GM19351 (cell line): ENCODE results near the gene JAZF1.
A peak's percentile ranks its signal among the peaks of the same experiment; 100 is the strongest.

Experiments
- ATAC-seq: cut with Tn5 transposase; IDR thresholded peaks from one replicate; pipeline ENCODE4 v1.9.1; 2021; ENCODE audit warnings: mild to moderate bottlenecking, moderate library complexity; ENCODE audit not compliant: unreplicated experiment

Gene JAZF1

DNA sequence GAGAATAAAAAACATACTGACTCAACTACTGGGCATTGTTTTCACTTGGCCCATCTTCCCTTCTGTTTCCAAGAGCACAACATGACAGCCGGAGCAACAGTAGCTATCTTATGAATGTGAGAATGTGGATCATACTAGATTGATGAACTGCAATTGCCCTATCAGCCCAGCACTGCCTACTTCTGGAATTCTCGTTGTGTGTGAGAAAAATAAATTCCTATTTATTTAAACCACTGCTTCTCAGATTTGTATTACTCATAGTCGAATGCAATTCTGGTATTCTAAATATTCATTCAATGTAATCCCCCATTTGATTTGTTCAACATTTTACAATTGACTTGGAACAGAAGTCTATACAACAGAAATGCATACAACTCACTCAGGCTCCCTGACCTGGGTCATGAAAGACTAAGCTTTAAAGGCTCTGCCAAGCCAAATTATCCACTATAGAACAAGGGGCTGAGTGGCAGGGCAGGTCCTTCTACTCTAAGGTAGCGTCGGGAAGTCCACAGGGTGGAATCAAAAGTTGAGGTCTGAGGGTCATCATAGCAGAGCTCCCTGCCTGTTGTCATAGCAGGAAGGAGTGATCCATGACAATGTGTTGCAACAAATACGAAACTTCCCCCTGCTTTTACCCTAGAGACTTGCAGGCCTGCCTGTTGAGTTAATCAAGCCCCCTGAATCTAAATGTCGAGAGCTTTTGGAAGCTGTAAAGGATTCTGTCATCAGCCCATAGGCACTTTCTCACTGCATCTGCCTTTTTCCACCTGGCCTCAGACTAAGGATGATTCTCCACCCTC, 12.4 kb upstream of the JAZF1 start:
- no peak for ATAC-seq

DNA sequence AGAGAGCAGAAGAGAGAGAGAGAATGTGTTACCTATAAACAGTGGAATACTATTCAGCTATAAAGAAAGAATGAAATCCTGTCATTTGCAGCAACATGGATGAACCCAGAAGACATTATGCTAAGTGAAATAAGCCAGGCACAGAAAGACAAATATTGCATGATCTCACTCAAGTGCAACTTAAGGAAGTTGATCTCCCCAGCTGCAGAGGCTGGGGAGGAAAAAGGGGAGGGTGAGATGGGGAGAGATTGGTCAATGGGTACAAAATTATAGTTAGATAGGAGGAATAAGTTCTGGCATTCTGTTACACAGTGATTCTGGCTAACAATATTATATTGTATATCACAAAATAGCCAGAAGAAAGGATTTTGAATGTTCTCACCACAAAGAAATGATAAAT, 11.2 kb upstream of the JAZF1 start:
- ATAC-seq = no peak

- ATAC-seq = no peak
These were observed 10.6 kb upstream of the JAZF1 start for GRCh38 chr7:28191184-28191583.

- ATAC-seq = no peak
These were observed 9.6 kb upstream of the JAZF1 start for GRCh38 chr7:28190077-28190710.

DNA sequence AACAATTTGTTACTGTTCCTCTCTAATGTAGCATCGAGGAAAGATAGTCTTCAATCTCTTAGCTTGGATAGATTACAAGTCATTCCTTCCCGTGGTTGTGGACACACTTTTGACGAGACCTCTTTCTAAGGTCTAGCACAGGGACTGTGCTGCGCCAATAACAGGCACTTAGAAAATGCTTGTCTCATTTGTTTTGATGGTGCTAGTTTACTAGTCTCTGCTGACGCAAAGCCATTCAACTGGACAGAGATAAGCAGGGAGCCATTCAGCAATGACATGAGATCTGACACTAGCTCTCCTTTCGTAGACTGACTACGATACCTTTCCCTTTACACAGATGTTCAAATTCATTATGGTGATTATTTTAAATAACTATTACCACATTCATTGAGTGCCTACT, 6.4 kb upstream of the JAZF1 start:
- no peak for ATAC-seq

DNA sequence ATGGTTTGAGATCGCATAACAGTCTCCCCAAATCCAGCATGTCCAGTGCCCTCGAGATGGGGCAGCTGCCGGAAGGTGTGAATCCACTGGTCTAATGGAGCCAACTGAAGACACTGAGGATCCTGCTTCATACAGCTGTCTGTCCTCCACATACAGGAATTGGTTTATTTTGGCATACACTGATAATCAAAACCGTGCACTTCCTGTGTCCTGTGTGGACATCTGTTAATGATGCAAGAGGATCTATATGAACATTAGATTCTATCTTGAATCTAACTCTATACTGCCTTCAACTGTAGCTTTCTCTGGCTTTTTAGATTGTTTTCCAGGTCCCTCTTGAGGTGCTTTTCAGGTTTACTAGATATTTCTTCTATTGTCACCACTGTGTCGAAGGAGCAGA, 3.0 kb upstream of the JAZF1 start:
- ATAC-seq = no peak

- no peak for ATAC-seq
These were observed 1.5 kb upstream of the JAZF1 start for GRCh38 chr7:28182071-28182471.

DNA sequence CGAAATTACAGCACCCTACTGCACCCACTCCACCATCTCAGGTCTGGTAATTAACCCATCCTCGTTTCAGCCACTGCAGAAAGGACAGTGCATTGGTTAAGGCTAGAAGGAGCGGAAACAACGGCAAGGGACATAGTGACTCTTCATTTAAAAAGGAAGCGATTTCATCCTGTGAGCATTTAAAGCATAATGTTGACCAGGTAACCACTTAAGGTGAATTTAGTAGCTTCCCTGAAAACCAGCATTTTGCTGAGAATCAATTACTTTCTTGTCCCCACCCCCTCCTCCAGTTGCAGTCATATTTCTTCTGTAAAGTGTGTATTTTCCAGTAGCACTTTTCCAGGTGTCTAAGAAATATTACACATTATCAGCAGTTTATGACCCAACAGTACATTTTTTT, 821 bp upstream of the JAZF1 start:
- ATAC-seq = no peak

DNA sequence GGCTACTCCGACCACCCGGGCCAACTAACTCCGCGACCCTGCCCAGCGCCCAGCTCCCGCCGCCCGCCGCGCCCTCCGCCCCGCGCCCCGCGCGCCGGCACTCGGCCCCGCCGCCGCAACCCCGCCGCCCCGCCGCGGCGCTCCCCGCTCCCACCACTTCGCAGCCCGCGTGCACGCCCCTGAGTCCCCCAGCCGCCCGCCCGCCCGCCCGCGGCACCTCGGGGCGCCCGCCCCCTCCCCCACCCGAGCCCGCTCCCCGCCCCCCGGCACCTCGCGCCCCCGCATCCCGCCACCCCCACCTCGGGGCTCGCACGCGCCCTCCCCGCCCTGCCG, 598 bp downstream of the JAZF1 start:
- no peak for ATAC-seq

- ATAC-seq = peak; percentile 77
These were observed 1.2 kb downstream of the JAZF1 start for GRCh38 chr7:28179120-28180030.

DNA sequence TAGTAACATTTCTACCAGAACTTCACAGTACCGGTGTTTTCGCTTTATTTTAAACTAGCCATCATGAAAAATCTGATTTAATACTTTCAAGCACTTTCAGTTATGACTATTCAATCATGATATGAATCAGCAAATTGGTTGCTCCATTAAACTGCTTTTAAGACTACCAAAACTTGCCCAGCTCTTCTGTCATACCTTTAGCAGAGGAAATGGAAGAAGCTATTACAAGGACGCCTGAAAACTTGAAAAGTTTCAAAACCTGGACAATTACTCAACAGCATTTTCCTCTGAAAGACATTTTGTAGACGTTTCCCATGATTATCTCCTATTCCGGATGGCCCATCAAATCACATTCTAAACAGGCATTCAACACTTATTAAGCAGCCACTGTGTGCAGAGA, 2.0 kb downstream of the JAZF1 start:
- ATAC-seq = no peak

DNA sequence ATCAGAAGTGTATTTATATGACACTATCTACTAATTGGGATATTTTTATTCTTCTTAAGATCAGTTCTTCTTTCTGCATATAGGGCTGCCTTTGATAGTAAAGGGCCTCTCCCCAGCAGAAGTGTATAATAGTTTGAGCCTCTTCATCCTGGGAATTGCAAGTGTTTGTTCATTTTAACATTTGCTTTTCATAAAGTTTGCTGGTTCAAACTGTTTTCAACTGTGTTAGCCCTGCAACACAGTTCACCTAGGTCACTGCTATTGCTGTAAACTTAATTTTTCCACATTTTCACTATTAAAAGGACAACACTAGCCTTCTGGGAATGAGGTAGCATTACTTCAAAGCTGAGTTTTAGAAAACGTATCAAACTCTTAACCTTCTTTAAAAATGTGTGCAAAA, 2.8 kb downstream of the JAZF1 start:
- ATAC-seq = no peak

DNA sequence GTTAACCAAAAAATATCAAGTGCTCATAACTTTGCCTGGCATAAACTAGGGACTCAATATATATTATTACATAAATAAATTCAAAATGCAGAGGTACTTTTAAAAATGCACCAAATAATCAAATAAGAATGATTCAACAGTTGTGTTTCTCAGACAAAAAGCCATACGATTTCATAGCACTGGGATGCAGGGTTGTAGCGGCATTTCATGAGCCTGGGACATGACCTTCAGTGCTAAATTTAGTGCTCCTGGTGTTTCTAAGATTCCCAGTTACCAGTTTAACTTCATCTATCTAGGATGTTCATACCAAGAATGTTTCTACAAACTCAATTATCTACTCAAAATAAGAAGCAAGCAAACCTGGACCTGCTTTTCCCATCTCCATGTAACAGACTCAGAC, 4.0 kb downstream of the JAZF1 start:
- ATAC-seq = no peak

DNA sequence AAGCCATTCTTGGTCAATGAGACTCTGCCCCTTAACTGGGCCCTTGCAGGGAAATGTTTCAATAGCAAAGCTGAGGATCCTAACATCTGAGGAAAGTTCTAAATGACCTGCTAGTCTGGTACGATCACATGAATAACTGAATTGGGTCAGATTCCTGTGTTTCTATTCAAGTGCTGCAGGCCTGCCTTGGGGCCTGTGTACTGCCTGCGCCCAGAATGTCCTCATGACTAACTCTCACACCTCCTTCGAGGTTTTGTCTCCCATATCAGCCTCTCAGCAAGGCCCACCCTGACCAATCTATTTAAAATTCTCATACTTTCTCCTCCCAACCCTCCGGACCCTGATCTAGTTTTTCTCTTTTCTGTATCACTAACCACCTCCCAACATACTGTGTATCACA, 4.4 kb downstream of the JAZF1 start:
- no peak for ATAC-seq

- ATAC-seq = no peak
These were observed 5.5 kb downstream of the JAZF1 start for GRCh38 chr7:28174901-28175661.

DNA sequence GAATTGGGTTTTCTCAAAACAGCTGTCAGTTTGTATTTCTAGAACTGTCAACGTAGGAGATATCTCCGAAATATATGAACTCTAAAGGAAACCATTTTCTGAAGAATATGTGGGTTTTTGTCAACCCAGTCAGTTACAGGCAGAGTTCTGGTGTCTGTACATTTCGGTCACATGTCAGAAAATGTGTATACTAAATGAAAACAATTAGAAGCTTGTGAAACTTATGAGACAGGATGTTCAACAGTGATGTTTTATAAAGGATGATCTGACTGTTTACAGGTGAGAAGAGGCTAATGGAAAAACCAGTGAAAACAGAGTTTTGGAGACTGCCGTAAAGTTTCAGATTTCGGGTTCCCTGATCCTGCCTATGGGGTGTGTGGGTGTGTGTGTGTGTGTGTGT, 6.2 kb downstream of the JAZF1 start:
- no peak for ATAC-seq

DNA sequence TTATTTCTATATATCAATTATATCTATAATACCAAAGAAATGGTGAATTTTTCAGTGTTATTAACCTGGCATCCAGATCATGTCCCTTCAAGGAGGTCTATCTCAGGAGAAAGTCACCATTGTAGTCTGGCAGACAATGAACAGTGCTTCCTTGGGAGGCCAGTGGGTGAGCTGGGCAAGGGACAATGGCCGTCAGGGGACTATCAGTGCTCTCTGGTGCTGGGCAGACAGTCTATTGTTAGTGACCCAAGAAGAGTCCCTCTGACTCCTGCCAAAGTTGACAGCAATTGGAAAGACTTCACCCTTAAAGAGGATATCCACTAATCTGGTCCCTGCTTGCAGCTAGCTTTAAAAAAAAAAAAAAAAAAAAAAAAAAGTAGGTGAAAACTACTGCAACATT, 7.1 kb downstream of the JAZF1 start:
- ATAC-seq = no peak

- no peak for ATAC-seq
These were observed 7.6 kb downstream of the JAZF1 start for GRCh38 chr7:28172958-28173357.

GRCh38 chr7:28170701-28171100, 9.9 kb downstream of the JAZF1 start:
- no peak for ATAC-seq

DNA sequence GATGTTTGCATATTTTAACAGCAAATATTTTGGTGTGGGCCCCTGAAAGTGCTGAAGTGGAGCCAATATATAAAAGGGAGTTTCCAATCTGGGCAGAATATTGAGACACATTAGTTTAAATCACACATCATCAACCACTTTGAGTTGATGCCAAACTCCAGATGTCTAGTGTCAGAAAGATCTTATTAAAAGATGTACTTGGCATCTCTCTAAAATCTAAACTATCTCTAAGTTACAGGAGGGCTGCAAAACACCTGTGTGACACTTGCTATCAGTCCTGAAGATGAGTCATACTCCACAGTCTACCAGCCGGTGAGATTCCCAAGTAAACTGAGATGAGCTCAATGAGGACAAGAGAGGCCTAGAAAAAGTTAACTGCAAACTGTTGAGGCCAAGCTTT, 11.4 kb downstream of the JAZF1 start:
- ATAC-seq = no peak
